Measurements from ENCODE around the gene TNFSF4.

GRCh38 chr1:173134029-173134428 is 73.1 kb downstream of the TNFSF4 start:
- TF ChIP-seq CTCF (optimal IDR thresholded peaks at IDR 0.05 in 1 of 3, IDR thresholded peaks at IDR 0.05 in 1 of 3, conservative IDR thresholded peaks at IDR 0.05 in 1 of 3; ENCODE audit: extremely low read depth in 1 of 3, insufficient read depth in 2 of 3, low read length in 3 of 3): no peak
- no peak for TF ChIP-seq EZH2 (IDR thresholded peaks at IDR 0.05; ENCODE audit: low read length)

Data from keratinocyte (primary cell).